NOMO-1 treated with DMSO at 0.1 percent for 48 hours (cell line): ENCODE data around the gene UBE2J1.

Experiments
- DNase-seq: peaks from one replicate; lab custom pipeline; 2025; ENCODE audit not compliant: unreplicated experiment; lab: John Stamatoyannopoulos, UW

UBE2J1 gene

GRCh38 chr6:89291256-89291819, 61.2 kb downstream of the UBE2J1 start:
- DNase-seq, result no peak

- DNase-seq, result no peak
These were observed 61.9 kb downstream of the UBE2J1 start for GRCh38 chr6:89290401-89291155.

- peak; percentile 6 for DNase-seq
These were observed 62.8 kb downstream of the UBE2J1 start for GRCh38 chr6:89289710-89290109.

- DNase-seq, result no peak
These were observed 65.0 kb downstream of the UBE2J1 start for GRCh38 chr6:89287351-89288028.

GRCh38 chr6:89286516-89286915, 66.0 kb downstream of the UBE2J1 start:
- no peak for DNase-seq

GRCh38 chr6:89284963-89285735, 67.4 kb downstream of the UBE2J1 start:
- DNase-seq, result no peak

- DNase-seq, result no peak
These were observed 68.4 kb downstream of the UBE2J1 start for GRCh38 chr6:89284081-89284480.

GRCh38 chr6:89282749-89283148, 69.8 kb downstream of the UBE2J1 start:
- DNase-seq, result no peak

GRCh38 chr6:89281779-89282246, 70.7 kb downstream of the UBE2J1 start:
- peak; percentile 88 for DNase-seq

- no peak for DNase-seq
These were observed 73.6 kb downstream of the UBE2J1 start for GRCh38 chr6:89278956-89279355.
